GM21381 (cell line): Measurements from ENCODE around the gene LNX1.

Experiments
- ATAC-seq: cut with Tn5 transposase; IDR thresholded peaks from one replicate; pipeline ENCODE4 v1.9.1; 2021; ENCODE audit warnings: mild to moderate bottlenecking, moderate library complexity; ENCODE audit not compliant: unreplicated experiment

The LNX1 gene

GRCh38 chr4:53501561-53501960, 89.7 kb downstream of the LNX1 start:
- ATAC-seq = no peak

DNA sequence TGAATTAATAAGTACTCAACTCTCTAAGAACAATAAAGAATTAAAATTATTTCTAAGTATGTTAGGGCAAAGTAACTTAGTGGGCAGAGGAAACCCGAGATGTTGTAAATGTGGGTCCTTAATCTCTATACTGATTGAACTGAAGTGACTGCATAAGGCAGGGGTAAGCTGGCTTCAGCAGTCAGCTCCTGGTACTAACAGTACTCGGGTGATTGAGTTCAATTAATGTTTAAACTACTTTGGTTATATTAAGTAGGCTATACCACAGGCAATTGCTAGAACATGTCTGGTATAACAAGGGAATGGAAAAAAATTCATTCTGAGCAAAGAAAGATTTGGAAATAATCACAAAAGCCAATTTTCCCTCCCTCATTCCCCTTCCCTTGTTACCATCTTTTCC, 90.7 kb downstream of the LNX1 start:
- ATAC-seq = no peak

DNA sequence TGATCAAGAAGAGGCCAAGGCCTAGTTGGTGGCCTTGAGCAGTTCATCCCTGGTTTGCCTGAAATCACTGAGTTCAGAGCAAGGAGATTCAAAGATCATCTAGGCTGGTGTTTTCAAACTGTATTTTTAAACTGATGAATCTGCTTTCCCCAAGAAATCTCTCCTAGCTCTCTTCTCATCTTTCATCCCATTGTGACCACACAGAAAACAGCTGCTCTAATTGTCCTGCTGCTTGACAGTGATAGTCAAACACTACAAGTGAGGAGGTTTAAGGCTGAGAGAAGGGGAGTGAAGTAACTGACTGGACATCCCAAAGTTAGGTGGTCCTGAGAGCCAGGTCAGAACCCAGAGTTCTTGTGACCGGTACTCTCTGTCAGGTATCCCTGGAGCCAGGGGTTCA, 91.5 kb downstream of the LNX1 start:
- ATAC-seq = no peak

GRCh38 chr4:53498706-53499105, 92.6 kb downstream of the LNX1 start:
- ATAC-seq = no peak

DNA sequence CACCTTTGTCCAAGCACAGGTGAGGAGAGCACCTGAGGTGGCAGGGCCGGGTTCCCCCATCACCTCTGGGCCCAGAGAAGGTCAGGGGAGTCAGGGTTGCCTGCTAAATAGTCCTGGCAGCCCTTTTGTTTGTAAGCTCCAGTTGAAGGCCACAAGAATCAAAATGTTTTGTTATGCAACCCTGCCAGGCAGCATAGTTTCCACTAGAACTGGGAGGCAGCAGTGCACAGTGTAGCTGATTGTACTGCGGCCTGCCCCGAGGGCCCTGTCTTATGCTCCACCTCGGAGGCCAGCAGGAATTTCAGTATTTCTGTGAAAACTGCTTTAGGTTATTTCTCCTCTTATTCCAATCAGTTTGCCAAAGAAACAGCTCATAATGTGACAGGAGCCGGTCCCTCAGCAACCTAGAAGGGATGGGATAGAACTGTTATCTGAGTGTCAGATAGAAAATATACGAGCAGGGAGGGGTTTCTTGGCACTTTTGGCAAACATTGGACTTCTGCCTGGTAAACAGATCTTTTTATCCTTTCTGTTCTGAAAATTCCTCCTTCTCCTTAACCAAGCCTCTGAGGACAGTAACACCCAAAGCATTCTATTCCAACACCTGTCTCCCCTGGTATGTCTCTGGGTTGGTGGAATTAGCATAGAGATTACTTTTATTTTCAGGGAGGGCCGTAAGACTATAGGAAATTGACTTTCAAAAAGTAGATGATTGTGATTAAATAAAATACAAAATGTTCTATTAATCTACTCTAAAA, 93.6 kb downstream of the LNX1 start:
- ATAC-seq = no peak

DNA sequence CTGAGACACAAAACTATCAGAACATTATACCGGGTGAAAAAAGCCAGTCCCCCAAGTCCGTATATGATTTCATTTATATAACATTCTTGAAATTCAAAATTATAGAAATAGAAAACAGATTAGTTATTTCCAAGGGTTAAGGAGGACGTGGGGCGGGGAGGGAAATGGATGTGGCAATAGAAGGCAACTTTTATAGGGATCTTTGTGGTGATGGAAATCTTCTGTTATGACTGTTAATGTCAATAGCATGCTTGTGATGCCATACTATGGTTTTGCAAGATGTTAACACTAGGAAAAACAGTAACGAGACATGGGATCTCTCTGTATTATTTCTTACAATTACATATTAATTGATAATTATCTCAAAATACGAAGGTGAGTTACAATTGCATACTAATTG, 96.4 kb downstream of the LNX1 start:
- ATAC-seq = no peak

DNA sequence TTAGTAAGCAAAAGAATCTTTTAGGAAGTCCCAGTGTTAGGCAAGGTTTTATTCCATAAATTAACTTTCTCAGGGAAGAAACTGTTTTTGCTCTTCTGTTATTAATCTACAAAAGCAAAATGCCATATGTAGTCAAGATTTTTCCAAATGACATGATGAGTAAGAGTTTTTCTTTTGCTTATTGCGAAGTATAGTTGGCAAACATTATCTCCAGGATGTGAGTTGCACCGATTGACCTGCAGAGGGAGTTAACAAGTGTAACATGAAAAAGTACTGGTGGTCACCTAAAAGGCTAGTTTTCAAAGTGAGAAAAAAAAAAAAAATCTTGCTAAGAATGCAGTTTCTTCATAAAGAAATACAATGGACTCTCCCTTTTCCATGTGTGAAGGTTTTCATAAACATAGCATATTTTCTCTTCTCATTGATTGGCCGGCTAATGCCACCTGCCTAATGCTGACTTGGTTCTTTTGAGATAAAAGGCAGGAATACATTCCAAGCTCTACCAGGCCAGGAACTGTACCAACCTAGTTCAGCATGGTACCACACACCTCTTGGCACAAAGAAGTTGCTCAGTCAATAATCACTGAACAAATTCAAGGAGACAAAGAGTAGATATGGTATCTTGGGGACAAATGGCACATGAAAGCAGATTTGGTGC, 100.2 kb downstream of the LNX1 start:
- ATAC-seq = no peak

DNA sequence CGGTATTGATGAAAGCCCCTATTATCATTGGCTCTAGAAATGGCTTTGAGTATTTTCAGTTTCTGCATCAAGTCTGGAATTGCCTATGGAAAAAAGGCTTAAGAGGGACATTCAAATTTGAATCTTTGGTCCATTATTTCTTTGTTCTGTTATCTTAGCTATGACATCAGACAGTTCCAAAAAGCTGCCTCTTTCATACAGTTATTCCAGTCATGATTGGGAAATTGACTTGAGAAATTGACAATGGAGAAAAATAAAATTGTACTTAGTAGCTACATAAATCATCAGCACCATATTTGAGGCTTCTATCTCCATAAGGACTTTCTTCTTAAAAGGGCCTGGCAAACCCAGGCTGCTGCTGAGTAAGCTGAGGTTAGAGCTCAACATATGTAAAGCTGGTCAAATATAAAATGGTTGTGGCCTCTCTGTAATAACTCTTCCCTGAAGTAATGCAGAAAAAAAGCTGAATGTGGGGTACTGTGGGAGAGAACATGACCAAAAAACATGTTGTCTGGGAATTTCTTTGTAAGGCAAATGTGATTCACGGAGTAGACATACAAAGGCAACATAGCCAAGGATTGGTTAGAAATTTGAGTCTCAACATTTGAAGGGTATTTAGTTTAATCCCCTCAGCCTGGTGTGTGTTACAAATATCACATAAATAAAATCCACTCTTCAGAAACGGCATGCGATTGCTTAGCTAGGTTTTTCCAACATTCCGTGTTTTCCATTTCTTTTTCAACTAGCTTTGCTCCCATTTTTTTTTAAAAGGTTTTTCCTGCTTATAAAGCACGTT, 100.9 kb downstream of the LNX1 start:
- ATAC-seq = no peak

- ATAC-seq = no peak
These were observed 101.9 kb downstream of the LNX1 start for GRCh38 chr4:53489279-53489889.

DNA sequence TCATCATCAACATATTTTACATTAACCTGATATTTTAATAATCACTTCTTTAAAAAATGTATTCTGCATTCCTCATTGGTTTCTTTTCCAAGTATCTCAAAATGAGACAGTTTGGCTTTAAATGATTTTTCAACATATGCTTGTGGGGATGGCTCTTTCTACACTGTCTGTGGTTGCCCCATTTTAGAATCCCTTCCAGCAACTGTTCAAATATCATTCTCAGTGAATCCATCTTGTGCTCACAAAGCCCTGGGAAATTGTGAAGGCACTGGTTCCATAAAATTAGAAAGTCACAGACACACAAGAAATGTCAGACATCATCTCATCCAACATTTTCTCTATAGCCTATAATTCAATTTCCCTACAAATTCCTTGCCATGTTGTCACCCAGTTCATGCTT, 103.5 kb downstream of the LNX1 start:
- ATAC-seq = no peak

- ATAC-seq = no peak
These were observed 105.6 kb downstream of the LNX1 start for GRCh38 chr4:53485658-53486040.

DNA sequence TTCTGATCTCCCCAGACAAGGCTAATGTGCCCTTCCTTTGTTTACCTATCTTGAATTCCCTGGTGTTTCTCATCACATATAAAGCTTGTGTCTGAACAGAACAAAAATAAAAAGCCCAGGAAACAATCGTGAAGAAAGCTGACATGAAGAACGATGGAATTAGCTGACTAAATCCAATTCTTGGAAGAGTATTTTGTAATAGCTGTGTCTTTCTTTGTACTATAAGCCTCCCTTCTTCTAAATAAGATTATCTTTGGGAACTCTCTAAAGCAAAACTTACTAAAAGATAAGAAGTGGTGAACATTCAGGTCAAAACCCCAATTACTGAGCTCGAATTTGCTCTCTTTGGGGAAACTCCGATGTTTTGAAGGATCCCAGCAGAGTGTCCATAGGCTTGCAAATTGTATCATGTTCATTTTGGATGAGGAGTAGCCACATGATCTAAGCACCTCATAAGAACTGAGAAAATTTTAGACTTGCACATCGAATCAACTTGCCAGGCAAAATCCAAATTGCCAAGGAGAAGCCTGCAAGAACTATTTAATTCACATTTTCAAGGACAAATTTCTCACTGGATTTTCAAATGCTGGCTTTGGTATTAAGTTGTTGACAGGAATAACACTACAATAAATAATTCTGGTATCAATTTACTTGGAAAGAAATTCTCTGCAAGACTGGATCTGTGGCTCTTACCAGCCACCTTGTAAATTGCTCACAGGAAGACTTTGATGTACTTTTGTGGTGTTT, 106.2 kb downstream of the LNX1 start:
- ATAC-seq = no peak

DNA sequence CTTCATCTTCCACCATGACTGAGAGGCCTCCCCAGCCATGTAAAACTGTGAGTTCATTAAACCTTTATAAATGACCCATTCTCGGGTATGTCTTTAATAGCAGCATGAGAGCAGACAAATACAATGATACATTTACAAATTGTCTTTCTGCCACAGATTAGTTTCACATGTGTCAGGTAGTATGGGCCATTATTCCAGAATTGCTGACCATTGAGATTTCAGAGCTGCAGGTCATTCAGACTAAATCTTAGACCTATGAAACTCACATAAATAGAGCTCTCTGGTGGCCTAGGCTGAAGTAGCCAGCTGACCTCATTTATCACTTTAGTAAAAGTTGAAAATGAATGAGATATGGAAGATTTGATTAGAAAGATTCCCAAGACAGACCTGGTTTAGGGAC, 108.0 kb downstream of the LNX1 start:
- ATAC-seq = no peak

- no peak for ATAC-seq
These were observed 109.7 kb downstream of the LNX1 start for GRCh38 chr4:53481586-53481985.

- no peak for ATAC-seq
These were observed 110.4 kb downstream of the LNX1 start for GRCh38 chr4:53480909-53481308.

DNA sequence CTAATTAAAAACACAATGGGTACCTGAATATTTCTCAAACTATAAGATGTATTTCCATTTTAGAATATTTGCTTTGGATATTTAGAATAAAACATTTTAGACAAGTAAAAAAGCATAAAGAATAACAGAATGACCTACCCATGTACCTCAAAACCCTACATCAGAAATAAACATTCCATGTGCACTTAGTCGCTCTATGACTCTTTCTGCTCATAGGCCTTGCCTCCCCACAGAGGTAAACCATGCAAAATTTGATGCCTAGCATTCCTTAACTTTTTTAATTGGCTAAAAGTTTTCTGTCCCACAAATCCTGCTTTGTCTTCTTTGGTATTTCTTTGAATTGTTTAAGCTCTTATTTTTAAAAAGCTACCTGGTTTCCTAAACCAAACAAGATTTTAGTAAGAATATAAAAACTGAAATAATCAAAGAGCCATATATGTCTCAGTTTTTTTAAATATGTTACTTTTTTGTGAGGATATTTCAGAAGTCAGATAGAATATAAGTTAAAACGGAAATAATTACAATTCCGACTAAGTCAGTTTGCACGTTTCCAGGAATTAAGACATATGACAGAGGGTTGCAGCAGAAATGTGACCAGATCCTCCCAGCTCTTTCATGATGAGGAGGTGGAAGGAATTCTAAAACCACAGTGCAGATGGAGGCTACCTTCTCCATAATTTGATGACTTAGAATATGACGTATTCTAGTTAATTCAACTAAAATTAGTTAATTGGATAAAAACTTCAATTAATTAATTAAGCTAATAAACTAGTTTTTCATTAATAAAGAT, 111.4 kb downstream of the LNX1 start:
- no peak for ATAC-seq

DNA sequence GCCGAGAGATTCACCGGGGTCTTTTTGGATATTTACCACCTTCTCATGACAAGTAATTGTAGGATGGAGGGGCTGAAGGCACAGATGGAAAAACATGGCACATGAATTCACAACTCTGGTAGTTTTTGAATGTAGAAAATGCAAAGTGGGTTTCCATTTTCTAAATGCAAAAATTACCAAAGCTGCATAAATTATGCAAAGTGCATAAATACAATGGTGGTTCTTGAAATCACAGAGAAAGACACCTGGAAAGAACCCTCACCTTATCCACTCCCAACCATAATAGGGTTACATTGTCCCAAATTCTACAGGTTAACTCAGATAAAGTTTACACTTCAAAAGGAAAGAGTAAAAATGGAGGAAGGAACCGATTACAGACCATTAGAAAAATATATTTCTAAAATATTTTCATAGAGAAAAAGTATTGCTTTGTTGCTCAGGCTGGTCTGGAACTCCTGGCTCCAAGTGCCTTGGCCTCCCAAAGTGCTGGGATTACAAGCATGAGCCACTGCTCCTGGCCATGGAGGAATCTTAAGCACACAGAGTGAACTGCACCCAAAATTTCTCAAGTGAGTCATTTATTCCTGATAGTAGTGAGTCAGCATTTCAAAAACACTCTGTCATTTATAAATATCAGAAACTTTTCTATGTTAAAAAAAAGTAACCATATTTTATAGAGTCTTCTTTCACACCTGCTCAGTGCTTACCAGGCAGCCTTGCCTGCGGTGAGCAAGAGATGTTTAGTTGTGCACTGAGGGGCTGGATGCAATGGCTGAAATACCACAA, 112.4 kb downstream of the LNX1 start:
- ATAC-seq = no peak

DNA sequence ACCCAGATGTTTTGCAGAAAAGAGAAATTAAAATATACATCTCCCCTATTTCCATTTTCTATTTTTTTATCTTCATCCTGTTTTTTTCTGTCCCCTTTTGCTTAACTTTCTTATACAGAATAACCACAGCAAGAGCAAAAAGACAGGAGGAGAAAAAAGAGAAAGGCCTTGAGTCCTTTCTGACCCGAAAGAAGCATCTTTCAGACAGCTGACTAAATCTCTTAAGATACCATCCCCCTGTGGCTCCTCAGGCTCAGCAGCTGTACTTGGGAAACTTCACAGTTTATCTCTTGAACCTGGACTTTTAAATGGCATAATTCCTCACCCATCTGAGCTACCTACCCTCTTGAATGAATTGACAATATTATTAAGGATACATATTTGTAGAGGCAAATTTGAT, 113.7 kb downstream of the LNX1 start:
- no peak for ATAC-seq

GRCh38 chr4:53477038-53477565, 114.2 kb downstream of the LNX1 start:
- no peak for ATAC-seq
